GM12878 (cell line): ENCODE results near the gene GTSF1L. TPM values are rescaled to one million over a fixed set of nuclear protein-coding genes. Genes with fewer than 3 reads are reported as not detected.

Experiments used
- ATF7 ChIP-seq: fragments of 450-650 bp; IDR thresholded peaks from 2 replicates; pipeline ENCODE4 v1.6.1; 2016; ENCODE audit warnings: low read depth, mild to moderate bottlenecking
- BCL3 ChIP-seq: IDR thresholded peaks from 2 replicates; pipeline ENCODE4 v1.6.1; 2011; ENCODE audit warnings: borderline replicate concordance, low read depth, mild to moderate bottlenecking, moderate library complexity, low read length; ENCODE audit not compliant: insufficient read depth, poor library complexity, severe bottlenecking
- BRCA1 ChIP-seq: IDR thresholded peaks from 2 replicates; pipeline ENCODE4 v1.6.1; 2011; ENCODE audit warnings: low read depth, low read length, improper control_type of control experiment
- FOXK2 ChIP-seq: fragments of 450-650 bp; IDR thresholded peaks from 2 replicates; pipeline ENCODE4 v1.6.1; 2017; ENCODE audit warnings: mild to moderate bottlenecking, moderate library complexity
- JUND ChIP-seq: IDR thresholded peaks from 2 replicates; pipeline ENCODE4 v1.6.1; 2012; ENCODE audit warnings: low read depth, mild to moderate bottlenecking, low read length, improper control_type of control experiment, moderate library complexity
- NBN ChIP-seq: fragments of 450-650 bp; IDR thresholded peaks from 2 replicates; pipeline ENCODE4 v1.6.1; 2016
- NFIC ChIP-seq: IDR thresholded peaks from 2 replicates; pipeline ENCODE4 v1.6.1; 2012; ENCODE audit warnings: low read depth, mild to moderate bottlenecking, inconsistent platforms, low read length, moderate library complexity
- ZBTB11 ChIP-seq: fragments of 450-650 bp; formaldehyde crosslinking; IDR thresholded peaks from 2 replicates; pipeline ENCODE4 v1.5.0; 2022; ENCODE audit warnings: mild to moderate bottlenecking, missing genetic modification characterization
- ZBTB40 ChIP-seq: fragments of 450-650 bp; IDR thresholded peaks from 2 replicates; pipeline ENCODE4 v1.6.1; 2016; ENCODE audit warnings: mild to moderate bottlenecking, moderate library complexity, borderline replicate concordance
- polyA plus RNA-seq, 11 experiments: library from polyadenylated mRNA; depleted of rRNA in 4 of 11; unstranded in 6 of 11; stranded (reverse) in 5 of 11; fragments of >200 nt; fragmentation: Nextera tagmentation in 4 of 11; fragmentation: Illumina TruSeq in 1 of 11; extraction: Ambion mirVana in 4 of 11; extraction: Trizol in 1 of 11; gene quantifications; 1 replicate in 1 of 11; 2 replicates in 10 of 11; pipeline versions ENCODE4 v1.2.1 to v1.2.3, GENCODE V29; 2011 to 2016; ENCODE audit warnings: inconsistent platforms in 2 of 11, missing spikeins in 2 of 11, low read depth in 1 of 11
- total RNA-seq, 4 experiments: library from RNA; depleted of rRNA in 3 of 4; stranded (reverse); fragments of >200 nt in 3 of 4; fragmentation: Illumina TruSeq in 1 of 4; extraction: Trizol in 1 of 4; gene quantifications; 2 replicates each; pipeline versions ENCODE4 v1.2.1 to v1.2.3, GENCODE V29; 2013 to 2021

Gene GTSF1L
- total and polyA plus RNA-seq, 10 of the 15 experiments (the other 5 are each of a cell fraction or from before 2014, with no cell fraction given): 0.56 to 2.4 (median 1.3) TPM

GRCh38 chr20:43736588-43737158 lies 9.9 kb upstream of the GTSF1L start (continued):
- TF ChIP-seq ZBTB11 (CRISPR knock-in tag) (no peak), FOXK2 (no peak), ATF7 (peak; percentile 65), BCL3 (no peak), BRCA1 (no peak), NBN (0 out of 2 replicates have a peak, but pooled peaks have one; percentile 50), NFIC (peak; percentile 83; the same call in 1 of the 2 replicates), ZBTB40 (no peak), JUND (peak; percentile 35; the same call in 1 of the 2 replicates)
